Lower lobe of right lung (tissue), 2 donors: ENCODE measurements around the gene DOCK10. TPM values are rescaled to one million over a fixed set of nuclear protein-coding genes. Genes with fewer than 3 reads are reported as not detected.

Experiments
- ATAC-seq, 2 donors: fragments of 200-7000 bp; cut with Tn5 transposase; one replicate each; pipeline ENCODE4 v1.9.1; 2020 to 2022; ENCODE audit warnings: mild to moderate bottlenecking in 2 of 2, moderate library complexity in 2 of 2
- DNase-seq: peaks from one replicate; pipeline ENCODE4 v3.0.0-alpha.2; 2020
- H3K27ac ChIP-seq: fragments of 200-600 bp; one replicate; pipeline ENCODE4 v1.8.0; 2022
- H3K27me3 ChIP-seq: fragments of 200-600 bp; one replicate; pipeline ENCODE4 v1.8.0; 2022; ENCODE audit warnings: low read depth
- H3K36me3 ChIP-seq: fragments of 200-600 bp; one replicate; pipeline ENCODE4 v1.8.0; 2022; ENCODE audit warnings: mild to moderate bottlenecking
- H3K4me1 ChIP-seq: fragments of 200-600 bp; one replicate; pipeline ENCODE4 v1.8.0; 2022
- H3K4me3 ChIP-seq: fragments of 200-600 bp; one replicate; pipeline ENCODE4 v1.8.0; 2022; ENCODE audit warnings: mild to moderate bottlenecking
- H3K9me3 ChIP-seq: fragments of 200-600 bp; one replicate; pipeline ENCODE4 v1.8.0; 2022
- CTCF ChIP-seq: fragments of 200-600 bp; IDR thresholded peaks from one replicate; pipeline ENCODE4 v1.8.0; 2022; ENCODE audit warnings: antibody characterized with exemption, mild to moderate bottlenecking
- intact Hi-C: fragments of 100-400 bp; cut with DNase I; formaldehyde crosslinking; loops from one replicate; pipeline ENCODE4 v1.11.0; 2022
- total RNA-seq: library from RNA; stranded (reverse); fragmentation: NEBNext Ultra II Directional; extraction: Animal tissue kit (Norgen Biotek cat#: 25700); gene quantifications from one replicate; pipeline ENCODE4 v1.2.1, GENCODE V29; 2021
- donor health status: DM: no; HTN: yes; CAD: no; lungs with severe emphysema.

DOCK10 gene
- total RNA-seq, 1 donor from 2014 or later = 52.3 TPM

GRCh38 chr2:224982226-224982625, 60.0 kb downstream of the DOCK10 start:
- intact Hi-C loops = no loop called here
- H3K4me1 ChIP-seq = peaks cover 5% of the 10 kb centered on the region
- H3K36me3 ChIP-seq = no peaks in the 10 kb centered on the region
- H3K27me3 ChIP-seq = no peaks in the 10 kb centered on the region
- ATAC-seq (no peak), DNase-seq (no peak)
- peak overlapping the region; percentile 20 for H3K4me3 ChIP-seq
- H3K9me3 ChIP-seq = no peaks in the 10 kb centered on the region
- TF ChIP-seq CTCF = no peak
- H3K27ac ChIP-seq = peak overlapping the region; percentile 12

- Histone ChIP-seq H3K27ac (no peak overlapping the region), H3K4me1 (no peaks in the 10 kb centered on the region), H3K27me3 (no peaks in the 10 kb centered on the region), H3K36me3 (no peaks in the 10 kb centered on the region), H3K4me3 (no peak overlapping the region), H3K9me3 (no peaks in the 10 kb centered on the region)
- no peak for TF ChIP-seq CTCF
- intact Hi-C loops = no loop called here
- DNase-seq (no peak), ATAC-seq (no peak)
Observed at GRCh38 chr2:224976629-224977525, 65.4 kb downstream of the DOCK10 start.

- intact Hi-C loops = no loop called here
- Histone ChIP-seq H3K9me3 (no peaks in the 10 kb centered on the region), H3K4me3 (no peak overlapping the region), H3K4me1 (no peaks in the 10 kb centered on the region), H3K27me3 (no peaks in the 10 kb centered on the region), H3K36me3 (no peaks in the 10 kb centered on the region), H3K27ac (no peak overlapping the region)
- ATAC-seq (no peak), DNase-seq (no peak)
- no peak for TF ChIP-seq CTCF
Observed at GRCh38 chr2:224975761-224976160, 66.5 kb downstream of the DOCK10 start.

GRCh38 chr2:224973112-224974016, 68.9 kb downstream of the DOCK10 start:
- intact Hi-C loops = no loop called here
- ATAC-seq (peak in 1 of 2 donors; percentile 46), DNase-seq (no peak)
- Histone ChIP-seq H3K4me1 (no peaks in the 10 kb centered on the region), H3K27ac (no peak overlapping the region), H3K4me3 (no peak overlapping the region), H3K36me3 (no peaks in the 10 kb centered on the region), H3K9me3 (no peaks in the 10 kb centered on the region), H3K27me3 (no peaks in the 10 kb centered on the region)
- TF ChIP-seq CTCF = no peak

GRCh38 chr2:224971214-224971613, 71.1 kb downstream of the DOCK10 start:
- intact Hi-C loops = no loop called here
- Histone ChIP-seq H3K4me3 (no peak overlapping the region), H3K27me3 (no peaks in the 10 kb centered on the region), H3K9me3 (no peaks in the 10 kb centered on the region), H3K36me3 (no peaks in the 10 kb centered on the region), H3K4me1 (no peaks in the 10 kb centered on the region), H3K27ac (no peak overlapping the region)
- DNase-seq = peak; percentile 76
- ATAC-seq = peak; percentile 78 to 97
- no peak for TF ChIP-seq CTCF
